ENCODE data around the gene PATJ.
"Not testable (repeated sequence)": the region's sequence is repeated elsewhere in the genome, so short reads cannot be mapped to it uniquely, and the experiment has no call there.

PATJ gene

DNA sequence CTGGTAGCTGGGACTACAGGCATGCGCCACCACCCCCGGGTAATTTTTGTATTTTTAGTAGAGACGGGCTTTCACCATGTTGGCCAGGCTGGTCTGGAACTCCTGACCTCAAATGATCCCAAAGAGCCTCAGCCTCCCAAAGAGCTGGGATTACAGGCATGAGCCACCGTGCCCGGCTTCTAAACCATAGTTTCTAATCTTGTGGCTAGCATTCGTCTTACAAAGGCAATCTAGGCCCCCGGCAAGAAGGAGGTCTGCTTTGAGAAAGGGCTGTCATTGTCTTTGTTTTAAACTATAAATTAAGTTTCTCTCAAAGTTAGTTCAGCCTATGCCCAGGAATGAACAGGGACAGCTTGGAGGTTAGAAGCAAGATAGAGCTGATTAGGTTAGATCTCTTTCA lies 442.1 kb downstream of the PATJ start:
- DNase-seq: no peak

DNA sequence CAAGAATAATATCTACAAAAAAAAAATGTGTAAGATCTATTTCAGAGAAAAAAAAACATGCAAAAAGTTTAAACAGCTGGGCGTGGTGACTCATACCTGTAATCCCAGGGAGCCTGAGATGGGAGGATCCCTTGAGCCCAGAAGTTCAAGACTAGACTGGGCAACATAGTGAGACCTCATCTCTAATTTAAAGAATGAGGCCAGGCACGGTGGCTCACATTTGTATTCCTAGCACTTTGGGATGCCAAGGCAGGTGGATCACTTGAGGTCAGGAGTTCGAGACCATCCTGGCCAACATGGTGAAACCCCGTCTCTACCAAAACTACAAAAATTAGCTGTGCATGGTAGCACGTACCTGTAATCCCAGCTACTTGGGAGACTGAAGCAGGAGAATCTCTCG lies 443.0 kb downstream of the PATJ start:
- DNase-seq: not testable (repeated sequence)

GRCh38 chr1:62185677-62186076 lies 443.4 kb downstream of the PATJ start:
- DNase-seq: no peak

GRCh38 chr1:62187548-62187947 lies 445.3 kb downstream of the PATJ start:
- no peak for DNase-seq

- no peak for DNase-seq
These were observed 445.8 kb downstream of the PATJ start for GRCh38 chr1:62188111-62188510.

GRCh38 chr1:62194651-62195544 lies 452.6 kb downstream of the PATJ start, which contains the start of gene L1TD1:
L1TD1 (plus strand) TSS chr1:62194849; CDS start chr1:62206629, 11,780 bp downstream.
- no peak for DNase-seq

DNA sequence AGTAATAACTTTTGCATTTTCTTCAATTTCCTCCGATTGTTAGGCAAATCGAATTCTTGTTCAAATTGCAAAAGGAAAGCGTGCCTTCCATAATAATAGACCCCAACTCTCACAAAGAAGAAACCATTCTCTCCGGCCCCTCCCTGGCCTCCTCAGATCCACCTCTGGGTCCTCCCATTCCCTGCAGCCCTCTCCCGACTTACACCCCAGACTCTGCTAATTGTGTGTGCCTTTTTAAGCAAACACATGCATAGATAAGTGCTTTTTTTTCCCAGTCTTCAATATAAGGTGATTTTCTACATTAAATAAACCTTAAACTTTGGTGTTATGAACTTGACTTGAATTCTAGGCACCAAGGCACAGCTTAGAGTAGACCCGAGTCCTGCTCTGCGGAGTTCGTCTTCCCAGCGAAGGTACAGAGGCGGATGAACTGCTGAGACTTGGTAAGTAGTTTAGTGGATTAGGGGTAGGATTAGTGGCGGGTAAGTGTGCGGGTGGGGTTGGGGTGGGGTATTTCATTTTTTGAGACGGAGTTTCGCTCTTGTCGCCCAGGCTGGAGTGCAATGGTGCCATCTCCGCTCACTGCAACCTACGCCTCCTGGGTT lies 453.9 kb downstream of the PATJ start:
- no peak for DNase-seq

GRCh38 chr1:62198069-62198780 lies 455.9 kb downstream of the PATJ start:
- DNase-seq: no peak

- no peak for DNase-seq
These were observed 456.5 kb downstream of the PATJ start for GRCh38 chr1:62198781-62199125.

DNA sequence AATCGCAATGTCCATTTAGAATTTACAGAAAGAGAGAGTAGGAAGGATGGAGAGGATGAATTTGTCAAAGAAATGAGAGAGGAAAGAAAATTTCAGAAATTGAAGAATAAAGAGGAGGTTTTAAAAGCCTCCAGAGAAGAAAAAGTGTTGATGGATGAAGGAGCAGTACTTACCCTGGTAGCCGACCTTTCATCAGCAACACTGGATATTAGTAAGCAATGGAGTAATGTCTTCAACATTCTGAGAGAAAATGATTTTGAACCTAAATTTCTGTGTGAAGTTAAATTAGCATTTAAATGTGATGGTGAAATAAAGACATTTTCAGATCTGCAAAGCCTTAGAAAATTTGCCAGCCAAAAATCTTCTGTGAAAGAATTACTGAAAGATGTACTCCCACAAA lies 464.9 kb downstream of the PATJ start:
- DNase-seq: no peak

- DNase-seq: no peak
These were observed 465.8 kb downstream of the PATJ start for GRCh38 chr1:62208087-62208486.

GRCh38 chr1:62208970-62209369 lies 466.7 kb downstream of the PATJ start:
- DNase-seq: no peak

DNA sequence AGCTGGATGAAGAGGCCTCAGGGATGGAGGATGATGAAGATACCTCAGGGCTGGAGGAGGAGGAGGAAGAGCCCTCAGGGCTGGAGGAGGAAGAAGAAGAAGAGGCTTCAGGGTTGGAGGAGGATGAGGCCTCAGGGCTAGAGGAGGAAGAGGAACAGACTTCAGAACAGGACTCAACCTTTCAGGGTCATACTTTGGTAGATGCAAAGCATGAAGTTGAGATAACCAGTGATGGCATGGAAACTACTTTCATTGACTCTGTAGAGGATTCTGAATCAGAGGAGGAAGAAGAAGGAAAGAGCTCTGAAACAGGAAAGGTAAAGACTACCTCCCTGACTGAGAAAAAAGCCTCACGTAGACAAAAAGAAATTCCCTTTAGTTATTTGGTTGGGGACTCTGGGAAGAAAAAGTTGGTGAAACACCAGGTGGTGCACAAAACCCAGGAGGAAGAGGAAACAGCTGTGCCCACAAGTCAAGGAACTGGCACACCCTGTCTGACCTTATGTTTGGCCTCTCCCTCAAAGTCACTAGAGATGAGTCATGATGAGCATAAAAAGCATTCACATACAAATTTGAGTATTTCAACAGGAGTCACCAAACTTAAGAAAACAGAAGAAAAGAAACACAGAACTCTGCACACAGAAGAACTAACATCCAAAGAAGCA lies 467.8 kb downstream of the PATJ start:
- DNase-seq: no peak

GRCh38 chr1:62210960-62211359 lies 468.7 kb downstream of the PATJ start:
- DNase-seq: no peak

- no peak for DNase-seq
These were observed 470.1 kb downstream of the PATJ start for GRCh38 chr1:62212411-62212810.

DNA sequence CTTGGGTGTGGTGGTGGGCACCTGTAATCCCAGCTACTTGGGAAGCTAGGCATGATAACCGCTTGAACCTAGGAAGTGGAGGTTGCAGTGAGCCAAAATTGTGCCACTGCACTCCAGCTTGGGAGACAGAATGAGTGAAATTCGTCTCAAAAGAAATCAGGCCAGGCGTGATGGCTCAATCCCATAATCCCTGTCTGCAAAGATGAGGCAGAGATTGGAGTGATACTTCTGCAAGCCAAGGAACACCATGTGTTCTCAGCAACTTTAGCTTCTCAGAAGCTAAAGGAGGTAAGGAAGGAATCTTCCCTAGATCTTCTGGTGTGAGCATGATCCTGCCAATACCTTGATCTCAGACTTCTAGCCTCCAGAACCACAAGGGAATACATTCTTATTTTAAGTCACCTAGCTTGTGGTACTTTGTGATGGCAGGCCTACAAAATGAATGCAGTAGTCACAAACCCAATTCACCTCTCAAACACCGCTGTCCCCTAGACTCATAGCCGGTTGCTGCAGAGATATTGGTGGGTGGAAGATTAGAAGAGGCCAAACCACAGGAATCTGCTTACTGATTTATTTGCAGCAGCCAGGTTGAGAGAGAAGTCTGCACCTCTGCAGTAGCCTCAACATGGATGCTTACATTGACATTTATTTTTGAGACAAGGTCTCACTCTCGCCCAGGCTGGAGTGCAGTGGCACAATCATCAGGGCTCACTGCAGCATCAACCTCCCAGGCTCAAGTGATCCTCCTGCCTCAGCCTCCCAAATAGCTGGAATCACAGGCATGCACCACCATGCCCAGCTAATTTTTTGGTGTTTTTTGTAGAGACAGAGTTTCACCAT lies 471.0 kb downstream of the PATJ start:
- DNase-seq: no peak

GRCh38 chr1:62218604-62219003 lies 476.3 kb downstream of the PATJ start:
- no peak for DNase-seq

- DNase-seq: not testable (repeated sequence)
These were observed 478.2 kb downstream of the PATJ start for GRCh38 chr1:62220456-62220855.

DNA sequence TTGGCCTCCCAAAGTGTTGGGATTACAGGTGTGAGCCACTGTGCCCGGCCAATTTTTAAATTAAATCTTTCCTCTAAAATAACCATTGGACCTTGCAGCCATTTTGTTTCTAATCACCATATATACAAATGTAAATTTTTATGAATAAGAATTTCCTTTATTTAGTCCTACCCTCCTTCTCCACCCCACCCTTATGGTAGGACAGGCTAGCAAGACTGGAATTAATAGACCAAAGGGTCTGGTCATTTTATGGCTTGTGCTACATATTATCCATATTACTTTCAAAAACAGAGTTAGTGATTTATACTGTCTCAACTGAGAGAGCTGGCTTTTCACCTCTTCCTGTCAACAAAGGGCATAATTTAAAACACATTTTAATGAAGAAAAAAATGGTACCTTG lies 478.9 kb downstream of the PATJ start:
- DNase-seq: no peak

- no peak for DNase-seq
These were observed 480.0 kb downstream of the PATJ start for GRCh38 chr1:62222321-62222720.

- no peak for DNase-seq
These were observed 481.9 kb downstream of the PATJ start for GRCh38 chr1:62224182-62224581.

GRCh38 chr1:62227496-62227895 lies 485.2 kb downstream of the PATJ start:
- no peak for DNase-seq

Data from NCI-H146 (cell line).